ENCODE results near the gene NLRC5.

NLRC5 gene

DNA sequence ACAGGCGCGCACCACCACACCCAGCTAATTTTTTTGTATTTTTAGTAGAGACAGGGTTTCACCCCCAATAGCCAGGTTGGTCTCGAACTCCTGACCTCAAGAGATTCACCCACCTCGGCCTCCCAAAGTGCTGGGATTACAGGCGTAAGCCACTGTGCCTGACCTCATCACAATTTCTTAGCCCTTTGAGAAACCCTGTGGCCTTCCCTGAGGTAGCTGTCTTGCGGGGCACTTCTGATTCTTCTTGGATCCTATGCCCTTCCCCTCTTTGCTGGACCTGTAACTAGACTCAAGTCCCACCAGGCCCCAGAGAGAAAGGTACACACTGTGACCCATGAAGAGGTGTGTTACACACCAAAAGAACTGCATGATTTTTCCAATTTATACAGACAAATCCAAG, 41.1 kb upstream of the NLRC5 start:
- no peak for TF ChIP-seq TAF1 (IDR thresholded peaks at IDR 0.05; ENCODE audit: borderline replicate concordance, insufficient read depth, low read length)
- no peak for TF ChIP-seq FOXP2 (optimal IDR thresholded peaks at IDR 0.05; ENCODE audit: borderline replicate concordance, extremely low read depth, extremely low read length, insufficient read depth)
- TF ChIP-seq, protein P1, sequence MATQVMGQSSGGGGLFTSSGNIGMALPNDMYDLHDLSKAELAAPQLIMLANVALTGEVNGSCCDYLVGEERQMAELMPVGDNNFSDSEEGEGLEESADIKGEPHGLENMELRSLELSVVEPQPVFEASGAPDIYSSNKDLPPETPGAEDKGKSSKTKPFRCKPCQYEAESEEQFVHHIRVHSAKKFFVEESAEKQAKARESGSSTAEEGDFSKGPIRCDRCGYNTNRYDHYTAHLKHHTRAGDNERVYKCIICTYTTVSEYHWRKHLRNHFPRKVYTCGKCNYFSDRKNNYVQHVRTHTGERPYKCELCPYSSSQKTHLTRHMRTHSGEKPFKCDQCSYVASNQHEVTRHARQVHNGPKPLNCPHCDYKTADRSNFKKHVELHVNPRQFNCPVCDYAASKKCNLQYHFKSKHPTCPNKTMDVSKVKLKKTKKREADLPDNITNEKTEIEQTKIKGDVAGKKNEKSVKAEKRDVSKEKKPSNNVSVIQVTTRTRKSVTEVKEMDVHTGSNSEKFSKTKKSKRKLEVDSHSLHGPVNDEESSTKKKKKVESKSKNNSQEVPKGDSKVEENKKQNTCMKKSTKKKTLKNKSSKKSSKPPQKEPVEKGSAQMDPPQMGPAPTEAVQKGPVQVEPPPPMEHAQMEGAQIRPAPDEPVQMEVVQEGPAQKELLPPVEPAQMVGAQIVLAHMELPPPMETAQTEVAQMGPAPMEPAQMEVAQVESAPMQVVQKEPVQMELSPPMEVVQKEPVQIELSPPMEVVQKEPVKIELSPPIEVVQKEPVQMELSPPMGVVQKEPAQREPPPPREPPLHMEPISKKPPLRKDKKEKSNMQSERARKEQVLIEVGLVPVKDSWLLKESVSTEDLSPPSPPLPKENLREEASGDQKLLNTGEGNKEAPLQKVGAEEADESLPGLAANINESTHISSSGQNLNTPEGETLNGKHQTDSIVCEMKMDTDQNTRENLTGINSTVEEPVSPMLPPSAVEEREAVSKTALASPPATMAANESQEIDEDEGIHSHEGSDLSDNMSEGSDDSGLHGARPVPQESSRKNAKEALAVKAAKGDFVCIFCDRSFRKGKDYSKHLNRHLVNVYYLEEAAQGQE (IDR thresholded peaks at IDR 0.05; ENCODE audit: insufficient read depth in 1 of 2, low read depth in 2 of 2, low read length in 2 of 2), result no peak
- no peak for TF ChIP-seq SIN3A (IDR thresholded peaks at IDR 0.05; ENCODE audit: borderline replicate concordance, insufficient read depth, low read length)
- no peak for TF ChIP-seq POLR2AphosphoS5 (IDR thresholded peaks at IDR 0.05; ENCODE audit: low read depth, low read length)

GRCh38 chr16:56950051-56950450, 39.3 kb upstream of the NLRC5 start:
- TF ChIP-seq TAF1 (IDR thresholded peaks at IDR 0.05; ENCODE audit: borderline replicate concordance, insufficient read depth, low read length), result no peak
- no peak for TF ChIP-seq FOXP2 (optimal IDR thresholded peaks at IDR 0.05; ENCODE audit: borderline replicate concordance, extremely low read depth, extremely low read length, insufficient read depth)
- TF ChIP-seq SIN3A (IDR thresholded peaks at IDR 0.05; ENCODE audit: borderline replicate concordance, insufficient read depth, low read length), result no peak
- TF ChIP-seq, protein P1 (IDR thresholded peaks at IDR 0.05; ENCODE audit: insufficient read depth in 1 of 2, low read depth in 2 of 2, low read length in 2 of 2), result no peak
- no peak for TF ChIP-seq POLR2AphosphoS5 (IDR thresholded peaks at IDR 0.05; ENCODE audit: low read depth, low read length)

DNA sequence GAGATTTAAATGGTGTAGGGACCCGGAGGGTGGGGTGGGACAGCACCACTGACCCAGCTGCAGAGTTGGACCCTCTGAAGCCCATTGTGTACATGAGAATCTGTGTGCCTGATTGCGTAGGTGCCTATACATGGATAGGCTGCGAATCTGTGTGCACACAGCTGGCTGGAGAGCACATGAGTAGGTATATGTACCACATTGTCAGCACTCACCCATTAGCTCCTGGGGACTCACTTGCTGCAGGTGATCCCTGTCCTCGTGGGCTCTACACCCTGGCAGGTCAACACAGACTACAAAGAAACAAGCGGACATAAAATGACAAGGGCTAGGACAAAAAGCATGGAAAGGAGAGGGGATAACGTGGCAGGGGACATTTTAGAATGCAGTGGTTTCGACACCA, 38.9 kb upstream of the NLRC5 start:
- TF ChIP-seq POLR2AphosphoS5 (IDR thresholded peaks at IDR 0.05; ENCODE audit: low read depth, low read length) (no peak), TAF1 (IDR thresholded peaks at IDR 0.05; ENCODE audit: borderline replicate concordance, insufficient read depth, low read length) (no peak), SIN3A (IDR thresholded peaks at IDR 0.05; ENCODE audit: borderline replicate concordance, insufficient read depth, low read length) (no peak), FOXP2 (optimal IDR thresholded peaks at IDR 0.05; ENCODE audit: borderline replicate concordance, extremely low read depth, extremely low read length, insufficient read depth) (no peak)
- TF ChIP-seq, protein P1 (IDR thresholded peaks at IDR 0.05; ENCODE audit: insufficient read depth in 1 of 2, low read depth in 2 of 2, low read length in 2 of 2), result no peak

DNA sequence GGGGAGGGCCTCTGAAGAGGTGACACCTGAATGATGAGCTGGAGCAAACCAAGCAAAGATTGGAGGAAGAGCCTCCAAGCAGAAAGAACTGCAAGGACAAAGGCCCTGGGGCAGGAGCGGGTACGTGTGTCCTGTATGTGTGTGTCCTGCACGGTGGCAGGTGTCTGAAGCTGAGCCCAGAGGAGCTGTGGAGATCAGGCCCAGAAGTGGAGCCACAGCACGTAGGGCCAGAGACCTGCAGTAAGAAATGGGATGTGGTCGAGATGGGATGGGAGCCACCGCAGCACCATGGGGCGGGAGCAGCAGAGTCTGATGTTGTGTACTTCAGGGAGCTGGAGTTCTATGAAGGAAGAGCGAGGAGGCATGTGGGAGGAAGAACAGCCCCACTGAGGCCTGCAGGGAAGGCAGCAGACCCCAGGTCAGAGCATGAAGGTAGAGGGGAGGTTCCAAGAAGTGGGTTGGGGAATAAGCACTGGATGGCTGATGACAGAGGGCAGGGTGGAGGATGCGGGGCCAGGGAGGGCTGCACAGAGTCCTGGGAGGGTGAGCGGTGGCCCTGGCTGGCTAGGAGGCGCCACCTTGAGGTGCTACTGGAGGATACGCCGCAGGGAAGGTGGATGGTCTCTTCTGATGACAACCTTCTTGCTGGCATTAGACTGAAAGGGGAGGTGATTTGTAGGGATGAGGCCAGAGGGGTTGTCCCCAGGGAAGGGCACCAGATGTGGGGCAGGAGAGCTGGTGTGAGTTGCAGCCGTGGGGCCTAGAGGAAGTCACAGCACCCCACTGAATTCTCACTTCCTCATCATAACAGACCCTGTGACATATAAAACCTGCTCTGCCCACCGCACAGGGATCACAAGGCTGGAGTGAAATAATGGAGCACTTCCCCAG, 38.2 kb upstream of the NLRC5 start:
- TF ChIP-seq FOXP2 (optimal IDR thresholded peaks at IDR 0.05; ENCODE audit: borderline replicate concordance, extremely low read depth, extremely low read length, insufficient read depth) (no peak), SIN3A (IDR thresholded peaks at IDR 0.05; ENCODE audit: borderline replicate concordance, insufficient read depth, low read length) (no peak), TAF1 (IDR thresholded peaks at IDR 0.05; ENCODE audit: borderline replicate concordance, insufficient read depth, low read length) (no peak), POLR2AphosphoS5 (IDR thresholded peaks at IDR 0.05; ENCODE audit: low read depth, low read length) (no peak)
- TF ChIP-seq, protein P1 (IDR thresholded peaks at IDR 0.05; ENCODE audit: insufficient read depth in 1 of 2, low read depth in 2 of 2, low read length in 2 of 2), result no peak
